H9 (cell line): ENCODE measurements around the gene PTTG2. TPM values are rescaled to one million over a fixed set of nuclear protein-coding genes. Genes with fewer than 3 reads are reported as not detected.

Experiments used
- DNase-seq: peaks from one replicate; pipeline ENCODE4 v3.0.0-alpha.2; 2017
- H2AFZ ChIP-seq: one replicate; pipeline ENCODE4 v1.6.1; 2013; ENCODE audit warnings: mild to moderate bottlenecking, low read length, control low read depth, moderate library complexity
- H2AK5ac ChIP-seq: 2 replicates; pipeline ENCODE4 v1.6.1; 2013; ENCODE audit warnings: low read length, control low read depth, mixed read lengths; ENCODE audit not compliant: insufficient read length
- H2BK120ac ChIP-seq: one replicate; pipeline ENCODE4 v1.6.1; 2013; ENCODE audit warnings: low read depth, mild to moderate bottlenecking, low read length, control low read depth, inconsistent platforms; ENCODE audit not compliant: poor library complexity, severe bottlenecking
- H2BK12ac ChIP-seq: 2 replicates; pipeline ENCODE4 v1.6.1; 2013; ENCODE audit warnings: low read length, control low read depth, mixed read lengths, low read depth; ENCODE audit not compliant: insufficient read length
- H2BK15ac ChIP-seq: 2 replicates; pipeline ENCODE4 v1.6.1; 2013; ENCODE audit warnings: low read depth, low read length, control low read depth
- H2BK20ac ChIP-seq: one replicate; pipeline ENCODE4 v1.6.1; 2013; ENCODE audit warnings: low read depth, mild to moderate bottlenecking, low read length, control low read depth, inconsistent platforms; ENCODE audit not compliant: poor library complexity, severe bottlenecking
- H2BK5ac ChIP-seq: 2 replicates; pipeline ENCODE4 v1.6.1; 2013; ENCODE audit warnings: low read length, control low read depth, mixed read lengths; ENCODE audit not compliant: insufficient read length
- H3K14ac ChIP-seq: 2 replicates; pipeline ENCODE4 v1.6.1; 2013; ENCODE audit warnings: low read length, control low read depth; ENCODE audit not compliant: insufficient read depth
- H3K18ac ChIP-seq: 2 replicates; pipeline ENCODE4 v1.6.1; 2013; ENCODE audit warnings: low read depth, mild to moderate bottlenecking, mixed read lengths, low read length, control low read depth; ENCODE audit not compliant: insufficient read length
- H3K23ac ChIP-seq: 2 replicates; pipeline ENCODE4 v1.6.1; 2013; ENCODE audit warnings: low read length, control low read depth, mixed read lengths, low read depth; ENCODE audit not compliant: insufficient read length
- H3K23me2 ChIP-seq: 2 replicates; pipeline ENCODE4 v1.6.1; 2013; ENCODE audit warnings: low read depth, mild to moderate bottlenecking, mixed read lengths, low read length, control low read depth; ENCODE audit not compliant: insufficient read length, poor library complexity, severe bottlenecking
- H3K27ac ChIP-seq: 2 replicates; pipeline ENCODE4 v1.5.1; 2013; ENCODE audit warnings: low read length, control low read depth, mixed read lengths, low read depth; ENCODE audit not compliant: insufficient read length
- H3K27me3 ChIP-seq: 2 replicates; pipeline ENCODE4 v1.6.1; 2013; ENCODE audit warnings: low read length, control low read depth, inconsistent platforms; ENCODE audit not compliant: insufficient read depth
- H3K4ac ChIP-seq: 2 replicates; pipeline ENCODE4 v1.6.1; 2013; ENCODE audit warnings: low read depth, mild to moderate bottlenecking, control low read depth, inconsistent platforms, low read length, moderate library complexity
- H3K4me1 ChIP-seq: 2 replicates; pipeline ENCODE4 v1.6.1; 2013; ENCODE audit warnings: low read length, control low read depth, inconsistent platforms; ENCODE audit not compliant: insufficient read depth
- H3K4me2 ChIP-seq: 2 replicates; pipeline ENCODE4 v1.6.1; 2013; ENCODE audit warnings: low read length, control low read depth, mixed read lengths; ENCODE audit not compliant: insufficient read length, insufficient read depth
- H3K56ac ChIP-seq: 2 replicates; pipeline ENCODE4 v1.6.1; 2013; ENCODE audit warnings: low read depth, mild to moderate bottlenecking, mixed read lengths, low read length, control low read depth; ENCODE audit not compliant: insufficient read length
- H3K79me1 ChIP-seq: 2 replicates; pipeline ENCODE4 v1.6.1; 2013; ENCODE audit warnings: low read depth, mild to moderate bottlenecking, moderate library complexity, low read length, control low read depth, inconsistent platforms; ENCODE audit not compliant: insufficient read depth, poor library complexity, severe bottlenecking
- H3K79me2 ChIP-seq: 2 replicates; pipeline ENCODE4 v1.6.1; 2013; ENCODE audit warnings: low read length, control low read depth, inconsistent platforms; ENCODE audit not compliant: insufficient read depth
- H3K9ac ChIP-seq: 2 replicates; pipeline ENCODE4 v1.6.1; 2013; ENCODE audit warnings: low read length, control low read depth, mixed read lengths; ENCODE audit not compliant: insufficient read length; ENCODE audit errors: extremely low read depth
- H3K9me3 ChIP-seq: one replicate; pipeline ENCODE4 v1.6.1; 2013; ENCODE audit warnings: low read depth, low read length, inconsistent platforms; ENCODE audit not compliant: control insufficient read depth
- H3T11ph ChIP-seq: one replicate; pipeline ENCODE4 v1.6.1; 2013; ENCODE audit warnings: mild to moderate bottlenecking, low read length, control low read depth, inconsistent platforms
- H4K20me1 ChIP-seq: one replicate; pipeline ENCODE4 v1.6.1; 2013; ENCODE audit not compliant: control insufficient read depth, insufficient read length, insufficient read depth
- H4K5ac ChIP-seq: 2 replicates; pipeline ENCODE4 v1.6.1; 2013; ENCODE audit warnings: low read depth, mild to moderate bottlenecking, mixed read lengths, low read length, control low read depth; ENCODE audit not compliant: insufficient read length
- H4K8ac ChIP-seq: replicated peaks from 2 replicates; pipeline ENCODE4 v1.6.1; 2013; ENCODE audit warnings: low read length, control low read depth, mixed read lengths, low read depth; ENCODE audit not compliant: insufficient read length
- H4K91ac ChIP-seq: 2 replicates; pipeline ENCODE4 v1.6.1; 2013; ENCODE audit warnings: low read depth, mild to moderate bottlenecking, moderate library complexity, mixed read lengths, low read length, control low read depth; ENCODE audit not compliant: insufficient read length
- H3K27ac Mint-ChIP-seq, 3 experiments: 2 replicates in 2 of 3; 3 replicates in 1 of 3; pipeline ENCODE4 v1.8.0; 2020 to 2021; ENCODE audit warnings: mixed read lengths in 3 of 3, mild to moderate bottlenecking in 1 of 3, moderate library complexity in 1 of 3
- H3K27me3 Mint-ChIP-seq: 2 replicates; pipeline ENCODE4 v1.8.0; 2021; ENCODE audit warnings: low read depth, mild to moderate bottlenecking, moderate library complexity, mixed read lengths
- H3K36me3 Mint-ChIP-seq, 3 experiments: 2 replicates in 2 of 3; 3 replicates in 1 of 3; pipeline ENCODE4 v1.8.0; 2020 to 2021; ENCODE audit warnings: low read depth in 3 of 3, mixed read lengths in 3 of 3; ENCODE audit not compliant: insufficient read depth in 1 of 3
- H3K4me1 Mint-ChIP-seq, 2 experiments: 2 replicates each; pipeline ENCODE4 v1.8.0; 2020; ENCODE audit warnings: mixed read lengths in 2 of 2
- H3K4me3 Mint-ChIP-seq, 2 experiments: 2 replicates in 1 of 2; 3 replicates in 1 of 2; pipeline ENCODE4 v1.8.0; 2020 to 2021; ENCODE audit warnings: mild to moderate bottlenecking in 2 of 2, mixed read lengths in 2 of 2, moderate library complexity in 1 of 2
- H3K9me3 Mint-ChIP-seq, 2 experiments: 2 replicates in 1 of 2; 3 replicates in 1 of 2; pipeline ENCODE4 v1.8.0; 2020; ENCODE audit warnings: mild to moderate bottlenecking in 2 of 2, mixed read lengths in 2 of 2, moderate library complexity in 1 of 2
- WGBS: extraction: QIAGEN DNeasy Blood & Tissue Kit; methylation state at CpG from one replicate; pipeline ENCODE4 v1.1.7; 2013; ENCODE audit warnings: missing lambda C conversion rate, low lambda C conversion rate, mixed read lengths; ENCODE audit not compliant: insufficient read length; ENCODE audit errors: extremely low coverage; 5-methylcytosine and 5-hydroxymethylcytosine counted together
- total RNA-seq: library from RNA; stranded (reverse); gene quantifications from 2 replicates; pipeline ENCODE4 v1.2.1, GENCODE V29; 2021
- TF ChIP-seq, protein P1 (sequence below): fragments of 200-600 bp; sonication (generic); conservative IDR thresholded peaks from 3 replicates; pipeline ENCODE4 v1.8.0; 2021; ENCODE audit warnings: antibody characterized with exemption, mild to moderate bottlenecking

PTTG2 gene
- total RNA-seq, 1 experiment from 2014 or later = not detected

DNA sequence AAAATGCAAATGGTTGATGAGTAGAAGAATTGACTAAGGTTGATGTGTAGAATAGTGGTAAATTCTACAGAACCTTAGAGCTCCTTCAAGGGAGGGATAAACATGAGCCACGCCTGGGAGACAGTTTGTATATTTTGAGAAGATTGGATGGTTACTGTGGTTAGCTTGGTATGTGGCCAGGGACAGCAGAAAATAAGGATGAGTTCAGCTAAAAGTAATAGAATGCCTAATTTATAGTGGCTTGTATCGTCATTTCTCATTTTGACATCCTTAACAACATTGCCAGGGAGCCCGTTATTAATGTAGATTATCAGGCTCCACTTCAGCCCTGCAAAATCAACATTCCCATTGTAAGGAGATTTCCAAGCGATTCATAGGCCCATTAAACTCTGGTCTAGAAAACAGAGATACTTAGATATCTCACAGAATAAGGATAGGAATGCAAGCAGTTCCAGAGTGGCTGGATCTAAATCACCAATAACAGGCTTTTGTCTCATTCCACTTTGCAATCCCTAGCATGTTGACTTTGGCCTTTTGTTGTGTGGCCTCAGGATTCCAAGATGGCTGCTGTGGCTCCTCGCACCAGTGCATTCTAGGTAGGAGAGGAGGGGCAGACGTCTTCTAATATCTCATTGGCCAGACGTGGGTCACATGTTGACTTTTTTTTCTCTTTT lies 6.4 kb upstream of the PTTG2 start:
- Histone ChIP-seq H3K9me3 (no peaks in the 10 kb centered on the region), H3K27ac (no peak overlapping the region), H4K20me1 (no peaks in the 10 kb centered on the region), H3K14ac (no peak overlapping the region), H3K4ac (no peak overlapping the region), H4K8ac (no peak overlapping the region), H2BK20ac (no peak overlapping the region), H3K4me2 (no peak overlapping the region), H3K18ac (no peak overlapping the region), H2BK5ac (no peak overlapping the region), H3K9ac (no peak overlapping the region), H2AFZ (no peak overlapping the region), H3K79me1 (no peaks in the 10 kb centered on the region), H4K5ac (no peak overlapping the region), H3K79me2 (no peaks in the 10 kb centered on the region), H3T11ph (no peak overlapping the region), H3K56ac (no peak overlapping the region), H2BK15ac (no peak overlapping the region), H3K23me2 (no peaks in the 10 kb centered on the region), H2BK12ac (no peak overlapping the region), H3K4me1 (no peaks in the 10 kb centered on the region), H4K91ac (no peak overlapping the region), H2AK5ac (no peak overlapping the region), H3K27me3 (no peaks in the 10 kb centered on the region), H3K23ac (no peak overlapping the region), H2BK120ac (no peak overlapping the region)
- no peaks in the 10 kb centered on the region; the same call in 1 of the 2 replicates for H3K27me3 Mint-ChIP-seq
- peaks cover under 1 to 3% of the 10 kb centered on the region in 2 experiments; a peak in 1 of 4 replicates for H3K4me1 Mint-ChIP-seq
- no peak for DNase-seq
- H3K4me3 Mint-ChIP-seq = no peak overlapping the region
- H3K36me3 Mint-ChIP-seq = no peaks in the 10 kb centered on the region; a peak in 1 of 7 replicates
- H3K9me3 Mint-ChIP-seq = no peaks in the 10 kb centered on the region
- TF ChIP-seq, protein P1, sequence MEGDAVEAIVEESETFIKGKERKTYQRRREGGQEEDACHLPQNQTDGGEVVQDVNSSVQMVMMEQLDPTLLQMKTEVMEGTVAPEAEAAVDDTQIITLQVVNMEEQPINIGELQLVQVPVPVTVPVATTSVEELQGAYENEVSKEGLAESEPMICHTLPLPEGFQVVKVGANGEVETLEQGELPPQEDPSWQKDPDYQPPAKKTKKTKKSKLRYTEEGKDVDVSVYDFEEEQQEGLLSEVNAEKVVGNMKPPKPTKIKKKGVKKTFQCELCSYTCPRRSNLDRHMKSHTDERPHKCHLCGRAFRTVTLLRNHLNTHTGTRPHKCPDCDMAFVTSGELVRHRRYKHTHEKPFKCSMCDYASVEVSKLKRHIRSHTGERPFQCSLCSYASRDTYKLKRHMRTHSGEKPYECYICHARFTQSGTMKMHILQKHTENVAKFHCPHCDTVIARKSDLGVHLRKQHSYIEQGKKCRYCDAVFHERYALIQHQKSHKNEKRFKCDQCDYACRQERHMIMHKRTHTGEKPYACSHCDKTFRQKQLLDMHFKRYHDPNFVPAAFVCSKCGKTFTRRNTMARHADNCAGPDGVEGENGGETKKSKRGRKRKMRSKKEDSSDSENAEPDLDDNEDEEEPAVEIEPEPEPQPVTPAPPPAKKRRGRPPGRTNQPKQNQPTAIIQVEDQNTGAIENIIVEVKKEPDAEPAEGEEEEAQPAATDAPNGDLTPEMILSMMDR = no peak
- no peak overlapping the region for H3K27ac Mint-ChIP-seq
- no CpG with 5 or more reads among the region's 7 CpGs for WGBS
